ENCODE results near the gene GLRX3. TPM values are rescaled to one million over a fixed set of nuclear protein-coding genes. Genes with fewer than 3 reads are reported as not detected.

GLRX3 gene
- total and polyA plus RNA-seq, 12 donors = 34.1 to 130 (median 65.5) TPM

DNA sequence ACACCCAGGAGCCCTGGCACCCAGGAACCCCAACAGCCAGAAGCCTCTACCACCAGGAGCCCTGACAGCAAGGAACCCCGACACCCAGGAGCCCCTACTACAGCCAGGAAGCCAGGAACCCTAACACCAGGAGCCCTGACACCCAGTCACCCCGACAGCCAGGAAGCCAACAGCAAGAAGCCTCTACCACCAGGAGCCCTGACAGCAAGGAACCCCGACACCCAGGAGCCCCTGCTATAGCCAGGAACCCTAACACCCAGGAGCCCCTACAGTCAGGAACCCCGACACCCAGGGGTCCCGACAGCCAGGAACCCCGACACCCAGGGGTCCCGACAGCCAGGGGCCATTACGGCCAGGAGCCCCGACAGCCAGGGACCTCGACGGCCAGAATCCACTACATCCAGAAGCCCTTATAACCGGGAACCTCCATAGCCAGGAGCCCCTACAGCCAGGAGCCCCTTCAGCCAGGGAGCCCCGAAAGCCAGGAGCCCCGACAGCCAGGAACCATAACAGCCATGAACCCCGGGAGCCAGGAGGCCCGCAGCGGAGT lies 440 bp upstream of the GLRX3 start:
- no peaks in the 10 kb centered on the region for H3K9me3 ChIP-seq
- H3K4me1 ChIP-seq = peaks cover 11 to 47% (median 41%) of the 10 kb centered on the region in 9 donors
- 21 to 23% methylated on average over 17 of the region's 17 CpGs for WGBS, 2 donors
- TF ChIP-seq, protein P1, sequence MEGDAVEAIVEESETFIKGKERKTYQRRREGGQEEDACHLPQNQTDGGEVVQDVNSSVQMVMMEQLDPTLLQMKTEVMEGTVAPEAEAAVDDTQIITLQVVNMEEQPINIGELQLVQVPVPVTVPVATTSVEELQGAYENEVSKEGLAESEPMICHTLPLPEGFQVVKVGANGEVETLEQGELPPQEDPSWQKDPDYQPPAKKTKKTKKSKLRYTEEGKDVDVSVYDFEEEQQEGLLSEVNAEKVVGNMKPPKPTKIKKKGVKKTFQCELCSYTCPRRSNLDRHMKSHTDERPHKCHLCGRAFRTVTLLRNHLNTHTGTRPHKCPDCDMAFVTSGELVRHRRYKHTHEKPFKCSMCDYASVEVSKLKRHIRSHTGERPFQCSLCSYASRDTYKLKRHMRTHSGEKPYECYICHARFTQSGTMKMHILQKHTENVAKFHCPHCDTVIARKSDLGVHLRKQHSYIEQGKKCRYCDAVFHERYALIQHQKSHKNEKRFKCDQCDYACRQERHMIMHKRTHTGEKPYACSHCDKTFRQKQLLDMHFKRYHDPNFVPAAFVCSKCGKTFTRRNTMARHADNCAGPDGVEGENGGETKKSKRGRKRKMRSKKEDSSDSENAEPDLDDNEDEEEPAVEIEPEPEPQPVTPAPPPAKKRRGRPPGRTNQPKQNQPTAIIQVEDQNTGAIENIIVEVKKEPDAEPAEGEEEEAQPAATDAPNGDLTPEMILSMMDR (IDR thresholded peaks at IDR 0.05) = no peak
- H3K4me3 ChIP-seq = peak overlapping the region; percentile 68 to 100 (median 95)
- H3K36me3 ChIP-seq = no peaks in the 10 kb centered on the region
- intact Hi-C loops (cut with DNase I) = loop anchor here in 6 of 10 donors (1.0 to 2.0 kb wide), 3 partner anchors 24 to 25 kb away; partner anchors contain the start of gene C10orf143 (in 4 of the 6)
- H3K27me3 ChIP-seq = peaks cover 0 to 5% (median 0%) of the 10 kb centered on the region in 7 donors
- ATAC-seq (peak in 5 of 8 donors; percentile 2 to 47 (median 31)), DNase-seq (no peak)
- H3K27ac ChIP-seq = peak overlapping the region in 9 of 10 donors; percentile 87 to 96 (median 92)

- H3K9me3 ChIP-seq = no peaks in the 10 kb centered on the region
- H3K27me3 ChIP-seq = no peaks in the 10 kb centered on the region
- H3K4me3 ChIP-seq = peak overlapping the region; percentile 68 to 100 (median 95)
- TF ChIP-seq, protein P1 (IDR thresholded peaks at IDR 0.05) = no peak
- no peak for ATAC-seq
- H3K36me3 ChIP-seq = peaks cover 0 to 5% (median 0%) of the 10 kb centered on the region in 9 donors
- peaks cover 11 to 60% (median 52%) of the 10 kb centered on the region in 9 donors for H3K4me1 ChIP-seq
- DNase-seq = no peak
- H3K27ac ChIP-seq = peak overlapping the region; percentile 72 to 96 (median 92)
- intact Hi-C loops (cut with DNase I) = loop anchor here in 2 of 10 donors (2.0 kb wide), 1 partner anchor 26 kb away; the partner anchor contains the start of gene C10orf143 (in 2 of the 2)
- WGBS, 2 donors = 1 to 2% methylated on average over 10 of the region's 10 CpGs
Observed at GRCh38 chr10:130137090-130137448, 878 bp downstream of the GLRX3 start.

DNA sequence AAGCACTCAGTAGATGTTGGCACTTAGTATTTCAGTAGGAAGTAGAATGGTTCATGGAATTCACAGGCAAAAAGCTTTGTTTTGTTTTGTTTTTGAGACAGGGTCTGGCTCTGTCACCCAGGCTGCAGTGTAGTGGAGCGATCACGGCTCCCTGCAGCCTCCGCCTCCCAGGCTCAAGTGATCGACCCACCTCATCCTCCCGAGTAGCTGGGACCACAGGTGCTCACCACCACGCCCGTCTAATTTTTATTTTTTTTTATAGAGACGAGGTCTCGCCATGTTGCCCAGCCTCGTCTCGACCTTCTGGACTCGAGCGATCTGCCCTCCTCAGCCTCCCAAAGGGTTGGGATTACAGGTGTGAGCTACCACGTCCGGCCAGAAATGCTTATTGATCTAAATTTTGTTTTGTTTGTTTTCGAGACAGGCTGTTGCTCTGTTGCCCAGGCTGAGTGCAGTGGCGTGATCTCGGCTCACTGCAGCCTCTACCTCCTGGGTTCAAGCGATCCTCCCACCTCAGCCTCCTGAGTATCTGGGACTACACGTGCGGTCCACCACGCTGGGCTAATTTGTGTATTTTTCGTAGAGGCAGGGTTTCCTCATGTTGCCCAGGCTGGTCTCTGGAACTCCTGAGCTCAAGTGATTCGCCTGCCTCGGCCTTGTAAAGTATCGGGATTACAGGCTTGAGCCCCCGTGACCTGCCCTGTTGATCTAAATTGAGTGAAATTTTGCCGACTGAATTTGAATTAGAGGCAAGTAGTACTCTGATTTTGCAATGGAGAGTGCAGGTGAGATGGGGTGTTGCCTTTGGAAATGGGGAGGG lies 1.7 kb downstream of the GLRX3 start:
- H3K9me3 ChIP-seq = no peaks in the 10 kb centered on the region
- H3K36me3 ChIP-seq = peaks cover 0 to 11% (median 0%) of the 10 kb centered on the region in 9 donors
- intact Hi-C loops (cut with DNase I) = loop anchor here in 2 of 10 donors (2.0 kb wide), 1 partner anchor 27 kb away; the partner anchor contains the start of gene C10orf143 (in 2 of the 2)
- peak overlapping the region in 2 of 10 donors; percentile 91 to 96 for H3K27ac ChIP-seq
- no peak for DNase-seq
- H3K4me1 ChIP-seq = peaks cover 11 to 68% (median 56%) of the 10 kb centered on the region in 9 donors
- no peaks in the 10 kb centered on the region for H3K27me3 ChIP-seq
- WGBS, 2 donors = 90 to 94% methylated on average over 28 of the region's 28 CpGs
- H3K4me3 ChIP-seq = peak overlapping the region in 9 of 10 donors; percentile 68 to 100 (median 95)
- TF ChIP-seq, protein P1 (IDR thresholded peaks at IDR 0.05) = no peak
- ATAC-seq = no peak

- peaks cover 0 to 15% (median 0%) of the 10 kb centered on the region in 9 donors for H3K36me3 ChIP-seq
- no peaks in the 10 kb centered on the region for H3K9me3 ChIP-seq
- no peak overlapping the region for H3K27ac ChIP-seq
- ATAC-seq (no peak), DNase-seq (no peak)
- no peak overlapping the region for H3K4me3 ChIP-seq
- H3K4me1 ChIP-seq = peaks cover 11 to 74% (median 59%) of the 10 kb centered on the region in 9 donors
- TF ChIP-seq, protein P1 (IDR thresholded peaks at IDR 0.05) = no peak
- intact Hi-C loops (cut with DNase I) = no loop called here
- WGBS, 2 donors = 68 to 73% methylated on average over 3 of the region's 3 CpGs
- H3K27me3 ChIP-seq = no peaks in the 10 kb centered on the region
Observed at GRCh38 chr10:130138479-130138866, 2.3 kb downstream of the GLRX3 start.

Data from heart right ventricle (tissue), 16 donors.